OCI-LY7 (cell line): ENCODE measurements around the gene YTHDF1. TPM values are rescaled to one million over a fixed set of nuclear protein-coding genes. Genes with fewer than 3 reads are reported as not detected.
"Not testable (repeated sequence)": the region's sequence is repeated elsewhere in the genome, so short reads cannot be mapped to it uniquely, and the experiment has no call there.

Experiments
- BruUV-seq: library from RNA; stranded (reverse); fragments of 400-500 nt; replicated peaks from 2 replicates; lab custom pipeline; 2021; lab: Mats Ljungman, UMichigan
- CTCF ChIA-PET: fragments of 300-600 bp; sonication (Branson Sonifier 250); formaldehyde crosslinking; loops from one replicate; lab custom pipeline; 2022; ENCODE audit warnings: antibody characterized with exemption; ENCODE audit not compliant: unreplicated experiment; lab: Charles Lee
- POLR2A ChIA-PET: fragments of 300-600 bp; sonication (Branson Sonifier 250); formaldehyde crosslinking; loops from one replicate; lab custom pipeline; 2022; ENCODE audit warnings: antibody characterized with exemption; lab: Charles Lee
- DNase-seq: peaks from one replicate; pipeline ENCODE4 v3.0.0-alpha.2; 2015; ENCODE audit warnings: low spot score
- H2AFZ ChIP-seq: fragments of 200-600 bp; sonication (generic), shearing (Covaris generic); 2 replicates; pipeline ENCODE4 v1.6.1; 2014; ENCODE audit warnings: mild to moderate bottlenecking, antibody characterized with exemption, low read length, moderate library complexity
- H3K27ac ChIP-seq: fragments of 200-600 bp; sonication (generic); 2 replicates; pipeline ENCODE4 v1.5.1; 2014; ENCODE audit warnings: mixed run types, low read depth, mild to moderate bottlenecking, moderate library complexity, low read length, inconsistent platforms; ENCODE audit not compliant: poor library complexity, severe bottlenecking
- H3K36me3 ChIP-seq: fragments of 200-600 bp; sonication (generic); 2 replicates; pipeline ENCODE4 v1.6.1; 2014; ENCODE audit warnings: mild to moderate bottlenecking, antibody characterized with exemption, low read length, moderate library complexity, mixed read lengths; ENCODE audit not compliant: insufficient read depth
- H3K4me1 ChIP-seq: fragments of 200-600 bp; sonication (generic); 2 replicates; pipeline ENCODE4 v1.5.1; 2014; ENCODE audit warnings: mild to moderate bottlenecking, low read length; ENCODE audit not compliant: insufficient read depth, poor library complexity, severe bottlenecking
- H3K4me2 ChIP-seq: fragments of 200-600 bp; sonication (generic); 2 replicates; pipeline ENCODE4 v1.6.1; 2014; ENCODE audit warnings: mild to moderate bottlenecking, low read length
- H3K4me3 ChIP-seq: fragments of 200-600 bp; sonication (generic); 2 replicates; pipeline ENCODE4 v1.5.1; 2014; ENCODE audit warnings: mild to moderate bottlenecking, low read depth, low read length; ENCODE audit not compliant: poor library complexity, severe bottlenecking
- H3K79me2 ChIP-seq: fragments of 200-600 bp; sonication (generic); 2 replicates; pipeline ENCODE4 v1.6.1; 2016; ENCODE audit warnings: low read depth, mild to moderate bottlenecking, low read length, moderate library complexity, mixed read lengths; ENCODE audit not compliant: insufficient read depth
- H3K9me2 ChIP-seq: fragments of 200-600 bp; sonication (generic); 2 replicates; pipeline ENCODE4 v1.6.1; 2016; ENCODE audit warnings: mild to moderate bottlenecking, low read length, mixed read lengths; ENCODE audit not compliant: insufficient read depth
- H3K9me3 ChIP-seq: fragments of 200-600 bp; sonication (generic); 2 replicates; pipeline ENCODE4 v1.6.1; 2014; ENCODE audit warnings: mild to moderate bottlenecking, mixed run types, low read length, mixed read lengths
- H4K20me1 ChIP-seq: fragments of 200-600 bp; sonication (generic); 2 replicates; pipeline ENCODE4 v1.6.1; 2014; ENCODE audit warnings: mild to moderate bottlenecking, antibody characterized with exemption, low read length, moderate library complexity, mixed read lengths; ENCODE audit not compliant: insufficient read depth
- CTCF ChIP-seq: fragments of 200-600 bp; sonication (generic); conservative IDR thresholded peaks from 2 replicates; pipeline ENCODE4 v1.5.1; 2014; ENCODE audit warnings: mild to moderate bottlenecking, antibody characterized with exemption, low read length, moderate library complexity, mixed read lengths
- EZH2phosphoT487 ChIP-seq: fragments of 200-600 bp; sonication (generic); IDR thresholded peaks from 2 replicates; pipeline ENCODE4 v1.6.1; 2018; ENCODE audit warnings: low read depth, borderline replicate concordance, mild to moderate bottlenecking, mixed run types, antibody characterized with exemption, low read length, moderate library complexity, mixed read lengths
- intact Hi-C: fragments of 100-400 bp; cut with micrococcal nuclease; formaldehyde crosslinking; loops from one replicate; pipeline ENCODE4 v1.10.0; 2022; ENCODE audit not compliant: unreplicated experiment
- total RNA-seq, 2 experiments: library from RNA; depleted of rRNA in 1 of 2; stranded (reverse); fragments of >200 nt in 1 of 2; shearing (Covaris generic) in 1 of 2; gene quantifications; 2 replicates each; pipeline ENCODE4 v1.2.3, GENCODE V29; 2014 to 2022

Gene YTHDF1
- total RNA-seq, 2 experiments from 2014 or later, result 31.3 to 42.7 TPM

- Histone ChIP-seq H3K4me1 (no peaks in the 10 kb centered on the region), H2AFZ (no peak overlapping the region), H3K4me3 (no peak overlapping the region), H3K36me3 (no peaks in the 10 kb centered on the region), H3K9me3 (no peaks in the 10 kb centered on the region), H3K9me2 (no peaks in the 10 kb centered on the region), H3K79me2 (no peaks in the 10 kb centered on the region), H4K20me1 (no peaks in the 10 kb centered on the region), H3K4me2 (no peak overlapping the region), H3K27ac (no peak overlapping the region)
- DNase-seq, result no peak
- intact Hi-C loops, result loop anchor here (2.0 kb wide), 1 partner anchor 28 kb away; no protein-coding TSS in a partner anchor
- CTCF ChIA-PET, result interaction anchor here (0.7 kb wide), 1 partner anchor 243 kb away, joined by 3 read pairs; no protein-coding TSS in a partner anchor
- no peak for TF ChIP-seq EZH2phosphoT487
- no peak for TF ChIP-seq CTCF
- POLR2A ChIA-PET, result no interaction called here
- BruUV-seq, result no TSS peak
Observed at GRCh38 chr20:63222541-63222940, 6.6 kb upstream of the YTHDF1 start.

GRCh38 chr20:63221400-63222053, 5.6 kb upstream of the YTHDF1 start:
- H3K27ac ChIP-seq, H3K9me2 ChIP-seq, DNase-seq, H3K9me3 ChIP-seq, H3K4me1 ChIP-seq, POLR2A ChIA-PET, BruUV-seq, H2AFZ ChIP-seq, H3K4me2 ChIP-seq, H3K79me2 ChIP-seq, H3K4me3 ChIP-seq, H3K36me3 ChIP-seq, H4K20me1 ChIP-seq: not testable (repeated sequence)
- intact Hi-C loops, result loop anchor here (2.0 kb wide), 1 partner anchor 29 kb away; no protein-coding TSS in a partner anchor
- CTCF ChIA-PET, result interaction anchor here (0.6 kb wide), 1 partner anchor 416 kb away, joined by 3 read pairs; no protein-coding TSS in a partner anchor

- Histone ChIP-seq H2AFZ (no peak overlapping the region), H3K79me2 (no peaks in the 10 kb centered on the region), H3K36me3 (no peaks in the 10 kb centered on the region), H3K4me2 (no peak overlapping the region), H3K4me3 (no peak overlapping the region), H3K27ac (no peak overlapping the region), H3K4me1 (peaks cover 11% of the 10 kb centered on the region), H3K9me3 (no peaks in the 10 kb centered on the region), H3K9me2 (no peaks in the 10 kb centered on the region), H4K20me1 (no peaks in the 10 kb centered on the region)
- no peak for TF ChIP-seq CTCF
- no peak for TF ChIP-seq EZH2phosphoT487
- ChIA-PET CTCF (interaction anchor here (0.6 kb wide), 1 partner anchor 417 kb away, joined by 3 read pairs; no protein-coding TSS in a partner anchor), POLR2A (no interaction called here)
- no TSS peak for BruUV-seq
- intact Hi-C loops, result no loop called here
- no peak for DNase-seq
Observed at GRCh38 chr20:63220696-63221399, 4.9 kb upstream of the YTHDF1 start.
